ENCODE measurements around the gene HTR3B. TPM values are rescaled to one million over a fixed set of nuclear protein-coding genes. Genes with fewer than 3 reads are reported as not detected.
"Not testable (repeated sequence)": the region's sequence is repeated elsewhere in the genome, so short reads cannot be mapped to it uniquely, and the experiment has no call there.

Gene HTR3B
- total RNA-seq, 2 donors from 2014 or later: not detected

- Histone ChIP-seq H3K36me3 (no peaks in the 10 kb centered on the region), H3K27me3 (replicated peaks; ENCODE audit: insufficient read depth) (no peaks in the 10 kb centered on the region), H3K9me3 (no peaks in the 10 kb centered on the region), H3K4me1 (ENCODE audit: control insufficient read depth in 1 of 2, low read depth in 2 of 2) (no peaks in the 10 kb centered on the region), H3K27ac (no peak overlapping the region), H3K4me3 (no peak overlapping the region)
- no peak for DNase-seq (ENCODE audit: low spot score)
- no peak for TF ChIP-seq CTCF (IDR thresholded peaks at IDR 0.05)
- no peak for ATAC-seq (ENCODE audit: insufficient number of reproducible peaks, low FRiP score, low read depth)
Observed at GRCh38 chr11:113928311-113928710, 23.7 kb downstream of the HTR3B start.

- no peaks in the 10 kb centered on the region for H3K9me3 ChIP-seq
- H3K27me3 ChIP-seq (replicated peaks; ENCODE audit: insufficient read depth): no peaks in the 10 kb centered on the region
- no peak overlapping the region for H3K4me3 ChIP-seq
- TF ChIP-seq CTCF (IDR thresholded peaks at IDR 0.05): no peak
- ATAC-seq (ENCODE audit: insufficient number of reproducible peaks, low FRiP score, low read depth) (no peak), DNase-seq (ENCODE audit: low spot score) (no peak)
- no peaks in the 10 kb centered on the region for H3K36me3 ChIP-seq
- no peak overlapping the region for H3K27ac ChIP-seq
- no peaks in the 10 kb centered on the region for H3K4me1 ChIP-seq (ENCODE audit: control insufficient read depth in 1 of 2, low read depth in 2 of 2)
Observed at GRCh38 chr11:113932788-113933187, 28.2 kb downstream of the HTR3B start.

- DNase-seq (ENCODE audit: low spot score); H3K4me3 ChIP-seq; H3K27me3 ChIP-seq (replicated peaks; ENCODE audit: insufficient read depth); H3K9me3 ChIP-seq; H3K4me1 ChIP-seq (ENCODE audit: control insufficient read depth in 1 of 2, low read depth in 2 of 2); ATAC-seq (ENCODE audit: insufficient number of reproducible peaks, low FRiP score, low read depth); H3K27ac ChIP-seq; H3K36me3 ChIP-seq: not testable (repeated sequence)
Observed at GRCh38 chr11:113934193-113934592, 29.6 kb downstream of the HTR3B start.

GRCh38 chr11:113934761-113935160 lies 30.2 kb downstream of the HTR3B start:
- TF ChIP-seq CTCF (IDR thresholded peaks at IDR 0.05): no peak
- no peak for ATAC-seq (ENCODE audit: insufficient number of reproducible peaks, low FRiP score, low read depth)

GRCh38 chr11:113935858-113936257 lies 31.3 kb downstream of the HTR3B start:
- Histone ChIP-seq H3K27ac (no peak overlapping the region), H3K4me1 (ENCODE audit: control insufficient read depth in 1 of 2, low read depth in 2 of 2) (no peaks in the 10 kb centered on the region), H3K4me3 (no peak overlapping the region), H3K9me3 (no peaks in the 10 kb centered on the region), H3K36me3 (no peaks in the 10 kb centered on the region), H3K27me3 (replicated peaks; ENCODE audit: insufficient read depth) (no peaks in the 10 kb centered on the region)
- DNase-seq (ENCODE audit: low spot score) (no peak), ATAC-seq (ENCODE audit: insufficient number of reproducible peaks, low FRiP score, low read depth) (no peak)
- TF ChIP-seq CTCF (IDR thresholded peaks at IDR 0.05): no peak

More at GRCh38 chr11:113934761-113935160, 30.2 kb downstream of the HTR3B start:
- Histone ChIP-seq H3K9me3 (no peaks in the 10 kb centered on the region), H3K4me3 (no peak overlapping the region), H3K36me3 (no peaks in the 10 kb centered on the region), H3K4me1 (ENCODE audit: control insufficient read depth in 1 of 2, low read depth in 2 of 2) (no peaks in the 10 kb centered on the region), H3K27ac (no peak overlapping the region), H3K27me3 (replicated peaks; ENCODE audit: insufficient read depth) (no peaks in the 10 kb centered on the region)
- no peak for DNase-seq (ENCODE audit: low spot score)

- H3K27ac ChIP-seq: no peak overlapping the region
- no peaks in the 10 kb centered on the region for H3K27me3 ChIP-seq (replicated peaks; ENCODE audit: insufficient read depth)
- no peak for ATAC-seq (ENCODE audit: insufficient number of reproducible peaks, low FRiP score, low read depth)
- H3K9me3 ChIP-seq: no peaks in the 10 kb centered on the region
- DNase-seq (ENCODE audit: low spot score): no peak
- no peaks in the 10 kb centered on the region for H3K36me3 ChIP-seq
- H3K4me3 ChIP-seq: no peak overlapping the region
- no peaks in the 10 kb centered on the region for H3K4me1 ChIP-seq (ENCODE audit: control insufficient read depth in 1 of 2, low read depth in 2 of 2)
- TF ChIP-seq CTCF (IDR thresholded peaks at IDR 0.05): no peak
Observed at GRCh38 chr11:113937918-113938317, 33.3 kb downstream of the HTR3B start.
